Upper lobe of left lung (tissue), 4 donors: Measurements from ENCODE around the gene HS3ST6.

ENCODE experiments used
- CTCF ChIP-seq, 6 experiments: fragments of 450-650 bp in 4 of 6; fragments of 200-600 bp in 2 of 6; sonication (generic) in 2 of 6; IDR thresholded peaks; one replicate each; pipeline ENCODE4 v1.5.1; 2016 to 2019; ENCODE audit warnings: antibody characterized with exemption in 6 of 6
- EP300 ChIP-seq, 4 donors: sonication (generic); formaldehyde crosslinking; IDR thresholded peaks; one replicate each; pipeline ENCODE4 v1.5.1; 2017; ENCODE audit warnings: antibody characterized with exemption in 4 of 4, control low read depth in 2 of 4
- POLR2A ChIP-seq, 4 donors: fragments of 450-650 bp; IDR thresholded peaks; one replicate each; pipeline ENCODE4 v1.5.1; 2016 to 2017; ENCODE audit warnings: antibody characterized with exemption in 4 of 4, mild to moderate bottlenecking in 2 of 4
- POLR2AphosphoS5 ChIP-seq, 2 donors: sonication (generic); formaldehyde crosslinking; IDR thresholded peaks; one replicate each; pipeline ENCODE4 v1.5.1; 2017; ENCODE audit warnings: antibody characterized with exemption in 2 of 2

- TF ChIP-seq POLR2AphosphoS5 (IDR thresholded peaks at IDR 0.05) (no peak), CTCF (IDR thresholded peaks at IDR 0.05) (no peak), POLR2A (IDR thresholded peaks at IDR 0.05) (no peak), EP300 (IDR thresholded peaks at IDR 0.05) (no peak)
Measured at GRCh38 chr16:1906055-1906845, 12.0 kb downstream of the HS3ST6 start.
